EH (cell line): ENCODE data around the gene GIT1.
"Not testable (repeated sequence)": the region's sequence is repeated elsewhere in the genome, so short reads cannot be mapped to it uniquely, and the experiment has no call there.

Experiments used
- DNase-seq: peaks from one replicate; pipeline ENCODE4 v3.0.0-alpha.2; 2015; ENCODE audit warnings: low read depth

GIT1 gene

GRCh38 chr17:29567554-29568330 lies 21.7 kb downstream of the GIT1 start:
- peak; percentile 65 for DNase-seq

GRCh38 chr17:29567304-29567553 lies 22.2 kb downstream of the GIT1 start:
- DNase-seq, result no peak

- peak; percentile 75 for DNase-seq
These were observed 22.8 kb downstream of the GIT1 start, which contains the start of gene ABHD15 for GRCh38 chr17:29566473-29567303. TSS of gene ABHD15 (minus strand) at chr17:29567037. CDS start at chr17:29566966, 71 bp downstream.

- DNase-seq, result no peak
These were observed 23.6 kb downstream of the GIT1 start for GRCh38 chr17:29565643-29566472.

GRCh38 chr17:29563816-29564215 lies 25.6 kb downstream of the GIT1 start:
- no peak for DNase-seq

- no peak for DNase-seq
These were observed 26.8 kb downstream of the GIT1 start for GRCh38 chr17:29562615-29563014.

- no peak for DNase-seq
These were observed 27.6 kb downstream of the GIT1 start for GRCh38 chr17:29561554-29562517.

- DNase-seq, result no peak
These were observed 29.1 kb downstream of the GIT1 start for GRCh38 chr17:29560316-29560715.

GRCh38 chr17:29559640-29560039 lies 29.8 kb downstream of the GIT1 start:
- no peak for DNase-seq

- not testable (repeated sequence) for DNase-seq
These were observed 31.3 kb downstream of the GIT1 start for GRCh38 chr17:29558139-29558538.

GRCh38 chr17:29557739-29558116 lies 31.7 kb downstream of the GIT1 start:
- DNase-seq, result no peak

GRCh38 chr17:29557085-29557738 lies 32.2 kb downstream of the GIT1 start:
- peak; percentile 47 for DNase-seq

GRCh38 chr17:29555840-29556239 lies 33.6 kb downstream of the GIT1 start:
- DNase-seq, result no peak

- DNase-seq, result peak; percentile 53
These were observed 40.1 kb downstream of the GIT1 start for GRCh38 chr17:29549177-29549923.

- no peak for DNase-seq
These were observed 42.6 kb downstream of the GIT1 start for GRCh38 chr17:29546830-29547229.

GRCh38 chr17:29546085-29546484 lies 43.4 kb downstream of the GIT1 start:
- no peak for DNase-seq

GRCh38 chr17:29544066-29544465 lies 45.4 kb downstream of the GIT1 start:
- no peak for DNase-seq

GRCh38 chr17:29533976-29534375 lies 55.5 kb downstream of the GIT1 start:
- DNase-seq, result no peak

- no peak for DNase-seq
These were observed 63.1 kb downstream of the GIT1 start for GRCh38 chr17:29526322-29526721.

GRCh38 chr17:29524692-29525091 lies 64.8 kb downstream of the GIT1 start:
- DNase-seq, result no peak
